ENCODE data around the gene ZNF101. TPM values are rescaled to one million over a fixed set of nuclear protein-coding genes. Genes with fewer than 3 reads are reported as not detected.

ZNF101 gene
- total and polyA plus RNA-seq, 9 of the 15 experiments (the other 6 are each of a cell fraction or from before 2014, with no cell fraction given): 9.6 to 20.3 (median 12.4) TPM

- no TSS peak for BruUV-seq (replicated peaks)
- Histone ChIP-seq H3K9me1 (ENCODE audit: control insufficient read depth, insufficient read depth, low read length) (no peaks in the 10 kb centered on the region), H4K20me1 (replicated peaks; ENCODE audit: control insufficient read depth, insufficient read depth, low read length) (no peaks in the 10 kb centered on the region), H3K79me2 (ENCODE audit: control insufficient read depth, insufficient read depth, low read length) (no peaks in the 10 kb centered on the region), H3K4me3 (no peak overlapping the region), H3K4me1 (replicated peaks in 1 of 2; ENCODE audit: control insufficient read depth in 2 of 2, insufficient read depth in 2 of 2, low read length in 2 of 2) (peaks cover 2 to 24% of the 10 kb centered on the region in 2 experiments; a peak in 4 of 5 replicates), H3K27me3 (ENCODE audit: control insufficient read depth in 2 of 2, insufficient read depth in 2 of 2, low read length in 2 of 2) (no peaks in the 10 kb centered on the region; a peak in 1 of 5 replicates), H2AFZ (ENCODE audit: low read depth, low read length) (no peak overlapping the region), H3K9ac (ENCODE audit: insufficient read depth in 1 of 2, low read depth in 2 of 2, low read length in 2 of 2) (peak overlapping the region in 1 of 2 experiments; percentile 35; a peak in 1 of 4 replicates), H3K4me2 (ENCODE audit: insufficient read depth, low read length) (no peak overlapping the region), H3K9me3 (replicated peaks; ENCODE audit: control insufficient read depth, insufficient read depth, low read depth, low read length) (no peaks in the 10 kb centered on the region), H3K36me3 (ENCODE audit: control insufficient read depth, insufficient read depth, low read length) (peaks cover 8% of the 10 kb centered on the region; the same call in 2 of the 3 replicates), H3K27ac (ENCODE audit: extremely low read depth, low read depth, low read length) (no peak overlapping the region)
- TF ChIP-seq POLR2G (IDR thresholded peaks at IDR 0.05; ENCODE audit: low read depth, low read length) (peak; percentile 51), ZBTB33 (CRISPR knock-in tag; IDR thresholded peaks at IDR 0.05) (peak; percentile 92), ZNF717 (CRISPR knock-in tag; IDR thresholded peaks at IDR 0.05) (no peak)
- 83% methylated on average over 46 of the region's 48 CpGs for WGBS (ENCODE audit: insufficient coverage, low coverage, missing lambda C conversion rate)
- no peak for ATAC-seq
- FAIRE-seq: no peak
- no peak for DNase-seq (ENCODE audit: extremely low read depth in 1 of 4, low spot score in 3 of 4)
- intact Hi-C loops (cut with micrococcal nuclease): no loop called here
- ChIA-PET POLR2A (no interaction called here), CTCF (ENCODE audit: low intra/inter-chr PET ratio) (no interaction called here)
- in situ Hi-C loops (cut with MboI): loop anchor here (25.0 kb wide), 1 partner anchor 89 kb away; the partner anchor contains the start of genes CILP2 and YJEFN3
Measured at GRCh38 chr19:19626516-19627472, 41.8 kb upstream of the ZNF101 start.
